ENCODE measurements around the gene LYPD6.

LYPD6 gene

GRCh38 chr2:149353421-149353820 is 23.0 kb downstream of the LYPD6 start:
- DNase-seq, result no peak

GRCh38 chr2:149355716-149356422 is 25.5 kb downstream of the LYPD6 start:
- no peak for DNase-seq

GRCh38 chr2:149357058-149357457 is 26.7 kb downstream of the LYPD6 start:
- DNase-seq, result no peak

GRCh38 chr2:149360106-149360505 is 29.7 kb downstream of the LYPD6 start:
- DNase-seq, result no peak

GRCh38 chr2:149363958-149364357 is 33.6 kb downstream of the LYPD6 start:
- no peak for DNase-seq

- DNase-seq, result no peak
These were observed 34.5 kb downstream of the LYPD6 start for GRCh38 chr2:149364839-149365238.

GRCh38 chr2:149365931-149366583 is 35.7 kb downstream of the LYPD6 start:
- no peak for DNase-seq

- no peak for DNase-seq
These were observed 39.8 kb downstream of the LYPD6 start for GRCh38 chr2:149370061-149370775.

- no peak for DNase-seq
These were observed 41.1 kb downstream of the LYPD6 start for GRCh38 chr2:149371476-149371875.

- DNase-seq, result no peak
These were observed 45.5 kb downstream of the LYPD6 start for GRCh38 chr2:149375801-149376361.

GRCh38 chr2:149380205-149380604 is 49.8 kb downstream of the LYPD6 start:
- no peak for DNase-seq

- DNase-seq, result no peak
These were observed 53.0 kb downstream of the LYPD6 start for GRCh38 chr2:149383340-149383739.

- DNase-seq, result no peak
These were observed 55.0 kb downstream of the LYPD6 start for GRCh38 chr2:149385350-149385749.

- DNase-seq, result no peak
These were observed 57.0 kb downstream of the LYPD6 start for GRCh38 chr2:149387411-149387810.

GRCh38 chr2:149388120-149388816 is 57.9 kb downstream of the LYPD6 start:
- DNase-seq, result no peak

GRCh38 chr2:149389506-149390167 is 59.2 kb downstream of the LYPD6 start:
- DNase-seq, result no peak

- no peak for DNase-seq
These were observed 63.2 kb downstream of the LYPD6 start for GRCh38 chr2:149393614-149394013.

GRCh38 chr2:149394864-149395263 is 64.5 kb downstream of the LYPD6 start:
- DNase-seq, result no peak

- no peak for DNase-seq
These were observed 69.7 kb downstream of the LYPD6 start for GRCh38 chr2:149399934-149400615.

GRCh38 chr2:149400997-149401396 is 70.6 kb downstream of the LYPD6 start:
- DNase-seq, result no peak

- no peak for DNase-seq
These were observed 79.1 kb downstream of the LYPD6 start for GRCh38 chr2:149409506-149409905.

Measured in activated T-cell treated with anti-CD3 and anti-CD28 coated beads, Interleukin-2, amount 50 U/mL, for 1 hour (primary cell).